PC-9 (cell line): ENCODE results near the gene HTT. TPM values are rescaled to one million over a fixed set of nuclear protein-coding genes. Genes with fewer than 3 reads are reported as not detected.

Experiments
- BruUV-seq: library from RNA; stranded (reverse); fragments of 400-500 nt; replicated peaks from 2 replicates; lab custom pipeline; 2021; lab: Mats Ljungman, UMichigan
- CTCF ChIA-PET: fragments of 300-600 bp; sonication (Branson Sonifier 250); formaldehyde crosslinking; loops from one replicate; lab custom pipeline; 2022; ENCODE audit warnings: antibody characterized with exemption; lab: Charles Lee
- POLR2A ChIA-PET: fragments of 300-600 bp; sonication (Branson Sonifier 250); formaldehyde crosslinking; loops from one replicate; lab custom pipeline; 2022; ENCODE audit warnings: antibody characterized with exemption; ENCODE audit not compliant: unreplicated experiment; lab: Charles Lee
- DNase-seq, 2 experiments: peaks; one replicate each; pipeline versions ENCODE4 v3.0.0 to v3.0.0-alpha.2; 2015 to 2022; ENCODE audit warnings: mixed read lengths in 1 of 2
- H2AFZ ChIP-seq: fragments of 200-600 bp; sonication (generic); 2 replicates; pipeline ENCODE4 v1.8.1; 2017; ENCODE audit warnings: antibody characterized with exemption
- H3F3A ChIP-seq: fragments of 200-600 bp; sonication (generic); 2 replicates; pipeline ENCODE4 v1.8.1; 2017; ENCODE audit warnings: antibody characterized with exemption, mild to moderate bottlenecking, low read depth; ENCODE audit not compliant: insufficient read depth
- H3K27ac ChIP-seq: fragments of 200-600 bp; sonication (generic); 2 replicates; pipeline ENCODE4 v1.6.1; 2016; ENCODE audit warnings: mixed run types
- H3K27me3 ChIP-seq: fragments of 200-600 bp; sonication (generic); 2 replicates; pipeline ENCODE4 v1.6.1; 2016; ENCODE audit warnings: low read depth, mixed run types; ENCODE audit not compliant: insufficient read depth
- H3K36me3 ChIP-seq: fragments of 200-600 bp; sonication (generic); 2 replicates; pipeline ENCODE4 v1.6.1; 2016; ENCODE audit warnings: low read depth, mixed run types
- H3K4me1 ChIP-seq: fragments of 200-600 bp; sonication (generic); replicated peaks from 2 replicates; pipeline ENCODE4 v1.6.1; 2016; ENCODE audit warnings: mixed run types; ENCODE audit not compliant: insufficient read depth
- H3K4me2 ChIP-seq: fragments of 200-600 bp; sonication (generic); 2 replicates; pipeline ENCODE4 v1.6.1; 2017; ENCODE audit warnings: mixed run types
- H3K4me3 ChIP-seq: fragments of 200-600 bp; sonication (generic); 2 replicates; pipeline ENCODE4 v1.6.1; 2016; ENCODE audit warnings: mixed run types
- H3K79me2 ChIP-seq: fragments of 200-600 bp; sonication (generic); 2 replicates; pipeline ENCODE4 v1.6.1; 2017; ENCODE audit warnings: low read depth, mixed run types
- H3K9me2 ChIP-seq: fragments of 200-600 bp; sonication (generic); 2 replicates; pipeline ENCODE4 v1.8.1; 2017; ENCODE audit warnings: mild to moderate bottlenecking; ENCODE audit not compliant: insufficient read depth
- H3K9me3 ChIP-seq: fragments of 200-600 bp; sonication (generic); 2 replicates; pipeline ENCODE4 v1.8.1; 2016; ENCODE audit warnings: low read depth; ENCODE audit not compliant: insufficient read depth
- H4K20me1 ChIP-seq: fragments of 200-600 bp; sonication (generic); 2 replicates; pipeline ENCODE4 v1.8.1; 2017; ENCODE audit not compliant: insufficient read depth
- EZH2 ChIP-seq: fragments of 200-600 bp; sonication (generic); IDR thresholded peaks from 2 replicates; pipeline ENCODE4 v1.8.0; 2017; ENCODE audit warnings: antibody characterized with exemption, low read depth
- intact Hi-C: fragments of 100-400 bp; cut with micrococcal nuclease; formaldehyde crosslinking; loops from one replicate; pipeline ENCODE4 v1.10.0; 2022; ENCODE audit not compliant: unreplicated experiment
- total RNA-seq: library from RNA; stranded (reverse); gene quantifications from 2 replicates; pipeline ENCODE4 v1.2.3, GENCODE V29; 2021
- TF ChIP-seq, protein P1 (sequence below): fragments of 200-600 bp; sonication (generic); conservative IDR thresholded peaks from 2 replicates; pipeline ENCODE4 v1.6.1; 2017; ENCODE audit warnings: mixed run types, antibody characterized with exemption, mild to moderate bottlenecking, moderate library complexity

Gene HTT
- total RNA-seq, 1 experiment from 2014 or later, result 81.7 TPM

DNA sequence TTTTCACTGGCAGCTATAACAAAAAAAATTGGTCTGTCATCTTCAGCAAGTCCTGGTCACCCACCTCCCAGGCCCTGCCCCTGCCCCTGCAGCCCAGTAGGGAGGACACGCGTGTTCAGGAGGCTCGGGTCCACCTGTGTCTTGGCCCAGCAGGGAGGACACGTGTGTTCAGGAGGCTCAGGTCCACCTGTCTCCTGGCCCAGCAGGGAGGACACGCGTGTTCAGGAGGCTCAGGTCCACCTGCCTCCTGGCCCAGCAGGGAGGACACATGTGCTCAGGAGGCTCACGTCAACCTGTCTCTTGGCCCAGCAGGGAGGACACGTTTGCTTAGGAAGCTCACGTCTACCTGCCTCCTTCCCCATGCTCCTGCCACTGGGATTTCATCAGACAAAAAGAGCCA, 45.0 kb upstream of the HTT start:
- Histone ChIP-seq H3K27ac (no peak overlapping the region), H3F3A (no peaks in the 10 kb centered on the region), H3K4me3 (no peak overlapping the region), H3K36me3 (no peaks in the 10 kb centered on the region), H3K27me3 (no peaks in the 10 kb centered on the region), H3K4me1 (no peaks in the 10 kb centered on the region), H2AFZ (no peak overlapping the region), H3K9me2 (no peaks in the 10 kb centered on the region), H4K20me1 (no peaks in the 10 kb centered on the region), H3K4me2 (no peak overlapping the region), H3K9me3 (no peaks in the 10 kb centered on the region), H3K79me2 (no peaks in the 10 kb centered on the region)
- ChIA-PET CTCF (no interaction called here), POLR2A (no interaction called here)
- no TSS peak for BruUV-seq
- TF ChIP-seq, protein P1, sequence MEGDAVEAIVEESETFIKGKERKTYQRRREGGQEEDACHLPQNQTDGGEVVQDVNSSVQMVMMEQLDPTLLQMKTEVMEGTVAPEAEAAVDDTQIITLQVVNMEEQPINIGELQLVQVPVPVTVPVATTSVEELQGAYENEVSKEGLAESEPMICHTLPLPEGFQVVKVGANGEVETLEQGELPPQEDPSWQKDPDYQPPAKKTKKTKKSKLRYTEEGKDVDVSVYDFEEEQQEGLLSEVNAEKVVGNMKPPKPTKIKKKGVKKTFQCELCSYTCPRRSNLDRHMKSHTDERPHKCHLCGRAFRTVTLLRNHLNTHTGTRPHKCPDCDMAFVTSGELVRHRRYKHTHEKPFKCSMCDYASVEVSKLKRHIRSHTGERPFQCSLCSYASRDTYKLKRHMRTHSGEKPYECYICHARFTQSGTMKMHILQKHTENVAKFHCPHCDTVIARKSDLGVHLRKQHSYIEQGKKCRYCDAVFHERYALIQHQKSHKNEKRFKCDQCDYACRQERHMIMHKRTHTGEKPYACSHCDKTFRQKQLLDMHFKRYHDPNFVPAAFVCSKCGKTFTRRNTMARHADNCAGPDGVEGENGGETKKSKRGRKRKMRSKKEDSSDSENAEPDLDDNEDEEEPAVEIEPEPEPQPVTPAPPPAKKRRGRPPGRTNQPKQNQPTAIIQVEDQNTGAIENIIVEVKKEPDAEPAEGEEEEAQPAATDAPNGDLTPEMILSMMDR, result no peak
- no peak for TF ChIP-seq EZH2
- no peak for DNase-seq
- intact Hi-C loops, result no loop called here

DNA sequence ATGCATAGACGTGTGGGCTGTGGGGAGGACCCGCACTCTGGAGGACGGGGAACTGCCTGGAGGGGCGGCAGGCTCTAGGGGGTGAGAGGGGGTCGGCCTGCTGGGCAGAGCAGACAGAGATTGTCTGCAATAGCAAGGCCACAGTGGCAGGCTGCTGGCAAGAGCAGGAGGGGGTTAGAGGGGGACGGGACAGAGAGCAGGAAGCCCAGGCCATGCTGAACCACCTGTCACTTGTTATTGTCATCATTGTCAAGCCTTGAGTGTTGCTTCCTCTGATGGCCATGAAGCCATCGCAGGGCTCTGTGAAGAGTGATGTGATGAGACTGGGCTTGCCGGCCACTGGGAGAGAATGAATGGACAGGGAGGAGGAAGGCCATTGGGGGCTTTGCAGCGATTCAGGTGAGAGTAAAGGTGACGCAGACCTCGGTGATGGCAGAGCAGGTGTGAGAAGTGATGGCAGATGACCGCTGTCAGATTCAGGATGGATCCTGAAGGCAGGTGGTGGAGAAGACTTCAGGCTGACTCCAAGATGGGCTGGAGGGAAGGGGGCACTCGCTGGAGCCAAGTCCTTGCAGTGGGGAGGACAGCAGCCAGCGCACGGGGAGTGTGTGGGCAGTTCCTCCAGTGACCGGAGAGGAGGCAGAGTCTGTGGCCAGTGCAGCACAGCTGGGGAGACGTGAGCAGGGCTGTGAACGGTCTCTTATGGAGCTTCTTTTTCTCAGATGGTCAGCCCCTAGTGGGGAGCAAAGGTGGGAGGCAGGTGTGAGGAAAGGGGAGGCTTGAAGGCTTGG, 43.7 kb upstream of the HTT start:
- POLR2A ChIA-PET, result no interaction called here
- Histone ChIP-seq H3K9me3 (no peaks in the 10 kb centered on the region), H3K4me1 (no peaks in the 10 kb centered on the region), H3K27ac (no peak overlapping the region), H3K4me3 (no peak overlapping the region), H3K4me2 (no peak overlapping the region), H3F3A (no peaks in the 10 kb centered on the region), H3K9me2 (no peaks in the 10 kb centered on the region), H3K27me3 (no peaks in the 10 kb centered on the region), H4K20me1 (no peaks in the 10 kb centered on the region), H3K79me2 (no peaks in the 10 kb centered on the region), H3K36me3 (no peaks in the 10 kb centered on the region), H2AFZ (no peak overlapping the region)
- TF ChIP-seq EZH2, result no peak
- TF ChIP-seq, protein P1, result no peak
- no TSS peak for BruUV-seq
- CTCF ChIA-PET, result interaction anchor here (0.6 to 1.4 kb wide), 2 partner anchors 7 to 22 kb away, joined by 3 to 4 read pairs; no protein-coding TSS in a partner anchor
- DNase-seq, result no peak
- intact Hi-C loops, result no loop called here

DNA sequence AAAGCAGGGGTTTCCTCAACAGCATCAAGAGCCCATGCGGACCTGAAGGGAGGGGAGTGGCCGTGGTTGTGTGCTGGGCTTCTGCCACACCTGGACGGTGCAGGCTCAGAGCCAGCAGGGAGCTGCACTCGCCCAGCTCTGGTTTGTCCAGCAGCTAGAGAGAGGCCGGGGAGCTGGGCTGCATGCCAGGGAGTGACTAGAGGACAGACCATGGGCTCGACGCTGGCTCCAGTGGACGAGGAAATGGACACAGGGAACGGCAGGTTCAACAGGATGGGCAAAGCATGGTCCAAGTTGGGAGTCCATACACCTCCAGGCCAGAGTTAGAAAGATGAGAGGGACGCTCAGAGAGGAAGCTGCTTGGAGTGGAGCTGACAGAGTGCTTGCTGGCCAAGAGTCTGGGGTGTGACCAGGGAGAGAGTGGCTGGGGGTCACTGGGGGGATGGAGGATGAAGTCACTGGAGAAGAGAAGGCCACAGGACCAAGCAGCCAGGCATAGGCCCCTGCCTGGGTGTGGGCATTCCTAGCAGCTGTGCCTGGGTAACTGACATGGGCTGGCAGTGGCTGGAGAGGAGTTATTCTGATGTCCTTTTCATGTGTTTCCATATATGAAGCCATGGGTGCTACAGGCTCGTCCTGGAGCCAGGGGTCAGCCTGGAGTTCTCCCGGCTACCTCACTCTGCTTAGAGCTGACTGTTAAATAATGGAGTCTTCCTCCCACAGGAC, 43.0 kb upstream of the HTT start:
- Histone ChIP-seq H3K27ac (no peak overlapping the region), H3F3A (no peaks in the 10 kb centered on the region), H3K4me3 (no peak overlapping the region), H3K4me2 (no peak overlapping the region), H3K36me3 (no peaks in the 10 kb centered on the region), H3K4me1 (no peaks in the 10 kb centered on the region), H3K9me3 (no peaks in the 10 kb centered on the region), H3K79me2 (no peaks in the 10 kb centered on the region), H4K20me1 (no peaks in the 10 kb centered on the region), H2AFZ (no peak overlapping the region), H3K9me2 (no peaks in the 10 kb centered on the region), H3K27me3 (no peaks in the 10 kb centered on the region)
- intact Hi-C loops, result no loop called here
- TF ChIP-seq, protein P1, result no peak
- TF ChIP-seq EZH2, result no peak
- no TSS peak for BruUV-seq
- peak; percentile 43 to 84 for DNase-seq
- ChIA-PET CTCF (interaction anchor here (0.6 to 1.4 kb wide), 6 partner anchors 8 to 314 kb away, joined by 3 to 6 read pairs (median 4); no protein-coding TSS in a partner anchor), POLR2A (no interaction called here)
